ENCODE data around the gene KRTAP4-8.
"Not testable (repeated sequence)": the region's sequence is repeated elsewhere in the genome, so short reads cannot be mapped to it uniquely, and the experiment has no call there.

The KRTAP4-8 gene

DNA sequence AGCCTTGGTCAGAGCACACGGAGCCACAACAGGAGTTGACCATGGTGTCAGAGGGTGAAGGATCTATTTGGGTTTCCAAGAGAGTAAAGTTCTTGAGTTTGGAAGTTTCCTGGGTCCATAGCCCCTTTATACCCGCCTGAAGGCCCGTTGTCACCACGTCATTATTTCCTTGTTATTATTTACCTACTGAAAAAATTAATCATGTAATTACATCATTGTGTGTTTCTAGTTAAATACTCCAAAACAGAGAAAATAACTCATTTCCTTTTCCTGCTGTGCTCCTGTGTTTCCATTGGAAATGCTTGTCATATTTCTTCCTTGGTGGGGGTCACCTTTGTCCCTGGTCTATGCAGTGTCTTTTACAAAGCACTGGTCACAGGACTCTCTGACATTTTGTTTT, at the start of gene KRTAP4-8:
KRTAP4-8 (minus strand) TSS at position 101 of the 400 bp plus-strand sequence; CDS start at position 43, 58 bp downstream.
- DNase-seq (ENCODE audit: low read depth in 3 of 3): no peak

DNA sequence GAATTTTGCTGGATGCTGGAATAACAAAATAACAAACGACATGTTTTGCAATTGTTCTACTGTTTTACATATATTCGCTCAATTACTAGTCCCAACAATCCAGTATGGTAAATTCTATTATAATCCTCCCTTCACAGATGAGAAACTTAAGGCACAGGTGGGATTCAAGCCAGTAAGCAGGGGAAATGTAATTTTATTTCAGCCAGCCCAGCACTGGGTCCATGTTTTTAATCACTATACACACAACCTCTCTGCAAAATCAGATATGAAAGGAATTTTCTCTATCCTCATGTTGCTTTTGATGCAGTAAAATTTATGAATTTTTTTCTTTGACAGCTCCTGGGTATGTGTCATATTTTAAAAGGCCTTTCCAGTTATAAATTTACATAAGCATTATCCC, 47.3 kb upstream of the KRTAP4-8 start:
- no peak for DNase-seq (ENCODE audit: low read depth in 3 of 3)

DNA sequence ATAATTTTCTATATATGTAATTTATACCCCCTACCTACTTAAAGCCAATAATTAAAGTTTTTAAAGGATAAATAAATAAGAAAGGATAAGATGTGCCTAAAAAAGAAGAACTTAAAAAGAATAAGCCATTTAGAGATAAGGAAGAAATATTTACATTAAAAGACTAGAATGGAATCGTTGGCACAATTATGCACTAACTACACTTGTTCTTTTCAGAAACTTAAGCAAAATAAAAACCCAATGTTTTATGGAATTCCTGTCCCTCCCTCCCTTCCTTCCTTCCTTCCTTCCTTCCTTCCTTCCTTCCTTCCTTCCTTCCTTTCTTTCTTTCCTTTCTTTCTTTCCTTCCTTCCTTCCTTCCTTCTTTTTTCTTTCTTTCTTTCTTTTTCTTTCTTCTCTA, 46.9 kb upstream of the KRTAP4-8 start:
- no peak for DNase-seq (ENCODE audit: low read depth in 3 of 3)

DNA sequence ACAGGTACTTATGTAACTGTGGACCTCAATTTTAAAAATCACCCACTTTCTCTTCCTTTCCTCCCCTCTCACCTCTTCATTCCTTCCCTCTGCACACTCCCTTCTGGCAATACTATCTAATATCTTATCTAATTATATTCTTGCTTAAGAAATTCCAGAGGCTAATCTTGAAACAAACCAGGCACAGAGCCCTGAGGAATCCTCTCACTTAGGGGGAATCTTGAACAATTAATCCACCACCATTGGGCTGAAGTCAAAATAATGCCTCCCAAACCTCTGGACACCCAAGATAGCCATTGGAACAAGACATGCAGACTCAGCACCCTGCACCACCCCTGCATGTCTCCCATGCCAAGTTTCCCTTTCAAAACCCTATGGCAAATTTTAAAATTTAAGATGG, 43.4 kb upstream of the KRTAP4-8 start:
- no peak for DNase-seq (ENCODE audit: low read depth in 3 of 3)

DNA sequence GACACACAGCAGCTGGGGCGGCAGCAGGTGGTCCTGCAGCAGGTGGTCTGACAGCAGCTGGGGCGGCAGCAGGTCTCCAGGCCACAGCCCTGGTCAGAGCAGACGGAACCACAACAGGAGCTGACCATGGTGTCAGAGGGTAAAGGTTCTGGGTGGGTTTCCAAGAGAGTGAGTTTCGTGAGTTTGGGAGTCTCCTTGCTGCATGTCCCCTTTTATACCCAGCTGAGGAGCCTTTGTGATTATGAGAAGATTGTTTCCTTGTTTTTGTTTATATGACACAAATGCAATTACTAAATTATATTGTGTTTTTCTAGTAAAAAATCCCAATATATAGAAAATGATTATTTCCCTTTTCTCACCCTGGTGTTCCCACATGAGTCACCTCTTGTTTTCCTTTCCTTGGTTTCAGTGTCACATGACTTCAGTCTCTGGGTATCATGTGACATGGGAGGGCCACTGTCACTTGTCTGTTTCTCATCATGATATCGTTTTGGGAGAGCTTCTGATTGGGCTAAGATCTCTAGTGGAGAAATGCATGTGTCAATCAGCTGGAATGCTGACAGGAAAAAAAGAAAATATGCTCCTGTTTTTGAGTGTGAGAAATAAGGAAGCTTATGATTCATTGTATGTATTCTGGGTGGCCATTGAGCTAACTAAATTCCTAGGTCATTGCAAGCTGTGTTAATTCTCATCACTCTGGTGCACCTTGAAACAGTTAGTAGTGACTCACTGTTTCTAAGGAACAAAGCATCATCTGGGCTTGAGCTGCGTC, 42.6 kb upstream of the KRTAP4-8 start, which contains the start of gene KRTAP4-6:
KRTAP4-6 (minus strand) TSS at position 185 of the 772 bp plus-strand sequence; CDS start at position 128, 57 bp downstream.
- no peak for DNase-seq (ENCODE audit: low read depth in 3 of 3)

DNA sequence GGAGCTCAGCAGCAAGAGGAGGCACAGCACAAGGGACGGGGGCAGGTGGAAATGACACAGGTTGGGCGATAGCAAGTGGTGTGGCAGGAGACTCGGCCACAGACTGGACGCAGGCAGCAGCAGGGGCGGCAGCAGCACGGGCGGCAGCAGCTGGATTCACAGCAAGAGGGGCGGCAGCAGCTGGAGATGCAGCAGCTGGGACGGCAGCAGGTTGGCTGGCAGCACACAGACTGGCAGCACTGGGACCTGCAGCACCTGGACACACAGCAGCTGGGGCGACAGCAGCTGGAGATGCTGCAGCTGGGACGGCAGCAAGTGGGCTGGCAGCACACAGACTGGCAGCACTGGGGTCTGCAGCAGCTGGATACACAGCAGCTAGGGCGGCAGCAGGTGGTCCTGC, 41.9 kb upstream of the KRTAP4-8 start:
- DNase-seq (ENCODE audit: low read depth in 3 of 3): not testable (repeated sequence)

DNA sequence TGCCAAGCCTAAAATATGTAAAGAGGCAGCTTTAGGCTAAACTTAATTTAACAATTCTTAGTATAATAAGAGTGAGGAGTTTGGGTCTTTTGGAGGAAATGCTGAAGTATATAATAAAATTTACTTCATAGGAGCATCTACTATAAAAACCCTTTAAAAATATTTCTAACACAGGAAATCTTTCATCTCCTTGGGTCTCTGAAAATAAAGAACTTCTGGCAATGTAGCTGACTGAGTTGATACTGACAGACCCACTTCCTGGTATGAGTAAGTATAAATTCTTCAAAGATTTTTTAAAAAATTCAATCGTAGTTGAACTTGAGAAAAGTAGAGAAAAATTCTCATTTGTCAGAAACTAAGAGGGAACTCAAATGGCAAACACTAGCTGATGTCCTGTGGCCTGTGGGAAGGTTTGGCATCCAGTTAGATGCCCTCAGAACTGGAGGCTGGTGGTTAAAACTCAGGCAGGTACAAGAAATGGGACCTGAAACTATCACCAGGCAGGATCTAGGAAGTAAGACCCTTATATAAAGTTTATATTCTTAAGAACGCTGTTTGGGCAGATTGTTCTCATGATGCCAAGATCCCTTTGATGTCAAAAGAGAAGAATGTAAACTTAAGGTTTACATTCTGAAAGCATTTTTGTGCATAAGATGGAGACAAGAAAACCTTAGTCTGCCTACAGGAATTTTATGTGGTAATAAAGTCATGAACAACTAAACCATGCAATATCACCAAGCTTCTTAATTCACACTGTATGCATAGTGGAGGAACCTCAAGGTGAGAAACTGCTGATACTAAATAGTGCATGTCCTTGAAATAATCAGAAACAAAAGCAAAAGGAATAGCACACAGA, 36.2 kb upstream of the KRTAP4-8 start:
- DNase-seq (ENCODE audit: low read depth in 3 of 3): no peak

DNA sequence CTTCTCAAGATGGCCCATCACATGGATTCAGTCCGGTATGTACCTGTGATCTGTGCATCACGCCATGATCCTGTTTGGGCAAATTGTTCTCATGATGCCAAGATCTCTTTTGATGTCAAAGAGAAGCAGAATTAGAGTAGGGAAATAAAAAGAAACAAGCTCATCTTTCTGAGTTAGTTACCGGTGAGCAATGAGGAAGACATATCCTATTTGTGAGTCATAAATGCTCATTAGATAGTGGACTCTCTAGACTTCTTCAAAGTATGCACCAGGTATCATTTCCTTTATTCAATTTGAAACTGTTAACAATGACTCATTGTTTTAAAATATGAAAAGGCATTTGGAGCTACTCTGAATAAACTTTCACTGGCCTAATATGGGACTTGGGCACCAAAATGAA, 34.0 kb upstream of the KRTAP4-8 start:
- no peak for DNase-seq (ENCODE audit: low read depth in 3 of 3)

DNA sequence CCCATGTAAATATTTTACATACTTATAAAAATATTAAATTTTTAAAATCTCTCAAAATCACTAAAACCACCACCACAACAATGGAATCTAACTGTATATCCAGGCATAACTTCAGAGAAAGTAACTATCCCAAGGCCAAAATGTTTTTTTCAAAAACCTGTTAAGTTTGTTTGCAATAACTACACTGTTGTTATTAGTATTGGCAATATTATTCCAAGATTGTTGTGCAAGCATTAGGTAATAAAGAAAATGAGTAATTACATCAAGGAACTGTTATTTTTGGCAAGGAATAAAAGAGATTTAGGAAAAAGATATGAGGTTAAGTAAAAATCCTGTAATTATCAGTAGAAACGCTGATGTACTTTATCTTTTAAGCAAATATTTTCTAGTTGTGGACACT, 29.4 kb upstream of the KRTAP4-8 start:
- DNase-seq (ENCODE audit: low read depth in 3 of 3): no peak

DNA sequence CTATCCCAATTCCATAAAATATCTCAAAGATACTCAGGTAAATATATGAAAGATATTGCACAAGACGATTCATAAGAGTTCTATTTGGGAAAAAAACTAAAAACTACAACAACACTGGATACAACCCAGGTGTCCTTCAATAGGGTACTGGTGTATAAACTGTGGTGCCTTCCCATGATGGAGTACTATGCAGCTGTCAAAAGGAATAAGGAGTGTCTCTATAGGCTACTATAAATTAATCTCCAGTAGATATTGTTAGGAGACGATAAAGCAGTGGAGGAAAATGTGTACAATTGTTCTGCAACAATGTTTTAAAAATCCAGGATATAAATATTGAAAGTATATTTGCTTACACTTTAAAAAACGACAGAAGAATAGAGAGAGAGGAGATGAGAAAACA, 28.5 kb upstream of the KRTAP4-8 start:
- DNase-seq (ENCODE audit: low read depth in 3 of 3): no peak

DNA sequence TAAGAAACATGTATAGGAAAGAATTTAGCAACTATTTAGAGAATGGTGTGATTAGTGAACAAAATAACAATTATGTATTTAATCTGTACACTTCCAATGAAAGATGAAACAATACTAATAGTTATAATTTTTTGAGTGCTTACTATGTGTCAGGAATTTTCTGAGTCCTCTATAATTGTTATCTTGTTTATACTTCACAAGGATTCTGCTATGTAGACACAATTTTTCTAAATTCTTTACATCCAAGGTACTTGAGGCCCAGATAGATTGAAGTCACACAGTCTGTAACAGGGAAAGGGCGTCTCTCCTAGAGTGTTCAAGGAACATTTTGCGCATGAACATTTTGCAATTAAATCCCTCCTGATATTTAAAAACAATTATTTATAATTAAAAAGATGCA, 27.1 kb upstream of the KRTAP4-8 start:
- DNase-seq (ENCODE audit: low read depth in 3 of 3): no peak

DNA sequence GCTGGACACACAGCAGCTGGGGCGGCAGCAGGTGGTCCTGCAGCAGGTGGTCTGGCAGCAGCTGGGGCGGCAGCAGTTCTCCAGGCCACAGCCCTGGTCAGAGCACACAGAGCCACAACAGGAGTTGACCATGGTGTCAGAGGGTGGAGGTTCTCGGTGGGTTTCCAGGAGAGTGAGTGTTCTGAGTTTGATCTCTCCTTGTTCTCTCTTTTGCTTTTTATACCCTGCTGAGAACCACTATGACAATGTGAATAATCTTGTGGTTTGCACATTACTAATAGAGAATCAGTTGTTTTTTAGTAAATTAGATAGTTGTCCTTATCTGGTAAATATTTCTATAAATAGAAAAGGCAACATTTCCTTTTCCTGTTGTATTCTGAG, 26.0 kb upstream of the KRTAP4-8 start, which contains the start of gene KRTAP4-12:
KRTAP4-12 (minus strand) TSS at position 192 of the 381 bp plus-strand sequence; CDS start at position 132, 60 bp downstream.
- DNase-seq (ENCODE audit: low read depth in 3 of 3): not testable (repeated sequence)

DNA sequence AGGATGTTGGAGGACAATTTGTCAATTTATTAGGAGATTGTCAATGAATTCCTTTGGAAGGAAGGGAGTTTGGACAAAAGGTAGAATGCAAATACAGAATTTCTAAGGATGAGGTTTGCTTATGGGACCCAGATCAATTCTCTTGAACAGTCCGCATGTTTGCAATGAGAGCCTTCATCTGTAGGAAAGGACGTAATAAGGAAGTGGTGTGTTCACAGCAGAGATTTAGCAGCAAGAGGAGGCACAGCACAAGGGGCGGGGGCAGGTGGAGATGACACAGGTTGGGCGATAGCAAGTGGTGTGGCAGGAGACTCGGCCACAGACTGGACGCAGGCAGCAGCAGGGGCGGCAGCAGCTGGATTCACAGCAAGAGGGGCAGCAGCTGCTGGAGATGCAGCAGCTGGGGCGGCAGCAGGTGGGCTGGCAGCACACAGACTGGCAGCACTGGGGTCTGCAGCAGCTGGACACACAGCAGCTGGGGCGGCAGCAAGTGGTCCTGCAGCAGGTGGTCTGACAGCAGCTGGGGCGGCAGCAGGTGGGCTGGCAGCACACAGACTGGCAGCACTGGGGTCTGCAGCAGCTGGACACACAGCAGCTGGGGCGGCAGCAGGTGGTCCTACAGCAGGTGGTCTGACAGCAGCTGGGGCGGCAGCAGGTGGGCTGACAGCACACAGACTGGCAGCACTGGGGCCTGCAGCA, 25.5 kb upstream of the KRTAP4-8 start:
- not testable (repeated sequence) for DNase-seq (ENCODE audit: low read depth in 3 of 3)

DNA sequence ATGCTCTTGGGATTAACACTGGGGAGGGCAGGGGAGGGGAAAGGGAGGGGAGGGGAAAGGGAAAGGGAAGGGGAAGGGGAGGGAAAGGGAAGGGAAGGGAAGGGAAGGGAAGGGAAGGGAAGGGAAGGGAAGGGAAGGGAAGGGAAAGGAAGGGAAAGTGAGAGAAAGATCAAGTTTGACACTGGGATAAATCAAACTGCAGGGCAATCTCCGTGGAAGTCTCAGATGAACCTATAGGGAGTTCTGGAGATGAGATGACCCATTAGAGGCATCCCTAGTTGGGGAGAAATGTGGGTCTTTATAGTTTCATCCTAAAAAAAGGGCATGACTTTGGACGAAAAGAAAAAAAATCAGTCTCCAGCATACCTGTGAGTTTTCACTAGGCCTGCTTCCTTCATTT, 23.8 kb upstream of the KRTAP4-8 start:
- no peak for DNase-seq (ENCODE audit: low read depth in 3 of 3)

DNA sequence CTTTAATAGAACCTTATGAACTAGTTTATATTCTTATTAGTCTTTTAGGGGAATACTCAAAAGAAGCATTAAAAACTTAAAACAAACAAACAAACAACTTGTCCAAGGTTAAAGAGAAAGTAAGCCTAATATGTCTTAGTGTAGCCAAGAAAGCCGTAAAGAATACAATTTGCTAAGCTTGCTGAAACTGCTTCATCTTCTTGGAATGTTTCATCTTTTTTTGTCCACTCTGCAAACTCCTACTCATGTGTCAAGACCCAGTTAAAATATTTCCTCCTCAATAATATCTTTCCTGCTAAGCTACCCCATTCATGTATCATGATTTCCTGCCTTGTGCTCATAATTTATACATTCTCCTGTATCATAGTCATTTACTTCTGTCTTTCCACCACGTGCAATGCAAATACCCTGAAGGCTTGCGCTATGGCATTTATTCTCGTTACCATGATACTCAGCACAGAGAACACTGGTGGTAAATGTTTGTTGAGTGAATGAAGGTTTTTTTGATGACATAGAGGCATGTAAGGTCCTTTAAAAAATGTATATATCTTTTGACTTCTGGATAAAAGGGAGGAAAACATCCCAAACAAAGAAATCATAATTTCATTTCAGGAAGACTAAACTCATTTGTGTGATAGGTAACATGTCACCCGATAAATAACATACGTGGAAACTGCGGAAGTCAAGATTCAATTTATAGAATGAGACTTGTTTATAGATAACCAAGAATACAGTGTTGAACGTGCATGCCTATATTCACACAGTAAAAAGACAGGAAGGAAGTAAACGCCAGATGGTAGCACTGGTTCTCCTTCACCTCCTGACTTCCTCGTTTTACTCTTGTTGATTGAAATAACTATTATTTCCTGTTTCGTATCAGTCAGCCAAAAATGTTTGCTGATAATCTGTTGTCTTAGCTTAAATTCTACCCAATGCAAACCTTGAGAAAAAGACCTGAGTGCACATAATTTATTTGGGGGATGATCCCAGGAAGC, 22.1 kb upstream of the KRTAP4-8 start:
- DNase-seq (ENCODE audit: low read depth in 3 of 3): not testable (repeated sequence)

DNA sequence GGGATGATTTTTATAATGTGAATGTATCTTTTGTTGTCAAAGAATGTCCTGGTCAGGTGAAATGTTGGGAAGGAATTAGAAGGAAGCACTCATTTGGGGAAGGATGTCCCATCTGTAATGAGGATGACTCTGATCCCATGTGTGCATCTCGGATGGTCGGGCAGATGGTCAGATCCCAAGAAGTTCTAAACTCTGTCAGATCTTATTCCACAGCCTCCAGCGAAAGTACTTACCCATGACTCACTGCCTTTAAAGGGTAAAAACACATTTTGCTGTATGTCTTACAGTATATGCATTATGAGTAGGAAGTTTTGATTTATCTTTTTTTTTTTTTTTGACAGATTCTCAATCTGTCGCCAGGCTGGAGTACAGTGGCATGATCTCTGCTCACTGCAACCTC, 20.8 kb upstream of the KRTAP4-8 start:
- no peak for DNase-seq (ENCODE audit: low read depth in 3 of 3)

DNA sequence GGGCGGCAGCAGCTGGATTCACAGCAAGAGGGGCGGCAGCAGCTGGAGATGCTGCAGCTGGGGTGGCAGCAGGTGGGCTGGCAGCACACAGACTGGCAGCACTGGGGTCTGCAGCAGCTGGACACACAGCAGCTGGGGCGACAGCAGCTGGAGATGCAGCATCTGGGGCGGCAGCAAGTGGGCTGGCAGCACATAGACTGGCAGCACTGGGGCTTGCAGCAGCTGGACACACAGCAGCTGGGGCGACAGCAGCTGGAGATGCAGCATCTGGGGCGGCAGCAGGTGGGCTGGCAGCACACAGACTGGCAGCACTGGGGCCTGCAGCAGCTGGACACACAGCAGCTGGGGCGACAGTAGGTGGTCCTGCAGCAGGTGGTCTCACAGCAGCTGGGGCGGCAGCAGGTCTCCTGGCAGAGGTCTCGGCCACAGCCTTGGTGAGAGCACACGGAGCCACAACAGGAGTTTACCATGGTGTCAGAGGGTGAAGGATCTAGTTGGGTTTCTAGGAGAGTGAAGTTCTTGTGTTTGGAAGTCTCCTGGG, 20.0 kb upstream of the KRTAP4-8 start, which contains the start of gene KRTAP4-11:
KRTAP4-11 (minus strand) TSS at position 528 of the 541 bp plus-strand sequence; CDS start at position 470, 58 bp downstream.
- not testable (repeated sequence) for DNase-seq (ENCODE audit: low read depth in 3 of 3)

DNA sequence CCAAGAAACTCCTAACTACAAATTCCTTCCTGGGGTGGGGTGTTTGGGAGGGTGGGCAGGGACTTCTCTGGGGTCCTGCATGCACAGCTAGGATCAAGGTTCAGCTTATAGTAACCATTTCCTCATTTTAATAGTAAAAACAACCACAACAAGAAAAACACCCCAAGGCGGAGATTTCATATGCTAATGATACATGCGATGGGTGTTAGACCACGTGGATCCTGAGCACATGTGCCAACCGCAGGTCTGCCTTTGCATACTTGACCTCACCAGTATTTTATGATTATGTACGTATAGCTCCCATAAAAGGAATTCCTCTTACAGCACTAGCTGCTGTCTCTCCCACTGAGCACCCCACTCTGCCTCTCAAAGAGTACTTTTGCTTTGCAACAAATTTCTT, 18.4 kb upstream of the KRTAP4-8 start:
- no peak for DNase-seq (ENCODE audit: low read depth in 3 of 3)

DNA sequence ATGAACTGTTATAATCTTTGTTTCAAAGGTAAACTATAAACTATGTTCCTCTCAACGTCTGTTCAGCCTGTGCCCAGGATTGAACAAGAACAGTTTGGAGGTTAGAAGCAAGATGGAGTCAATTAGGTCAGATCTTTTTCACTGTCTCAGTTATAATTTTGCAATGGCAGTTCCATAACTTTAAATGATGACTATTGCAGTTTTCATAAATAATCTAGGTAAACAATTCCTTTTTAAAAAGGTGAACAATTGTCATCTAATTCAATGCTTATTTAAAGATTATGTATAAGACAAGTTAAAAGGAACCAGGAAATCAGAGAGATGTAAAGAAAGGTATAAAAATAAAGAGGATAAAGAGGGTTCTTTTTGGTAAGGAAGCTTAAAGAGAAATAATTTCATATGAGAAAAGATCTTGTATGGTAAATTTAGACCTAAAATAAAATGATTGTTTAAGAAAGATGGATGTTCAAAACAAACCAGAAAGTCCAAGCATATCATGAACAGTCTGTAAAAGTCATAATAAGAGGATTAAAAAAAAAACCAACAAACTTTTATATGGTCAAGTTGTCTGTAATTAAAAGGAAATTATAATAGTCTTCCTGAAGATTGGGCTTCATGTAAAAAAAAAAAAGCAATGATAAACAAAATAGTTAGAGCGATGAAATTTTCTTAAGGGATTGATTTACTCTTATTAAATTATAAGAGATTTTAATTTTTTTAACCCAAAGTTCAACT, 13.4 kb upstream of the KRTAP4-8 start:
- no peak for DNase-seq (ENCODE audit: low read depth in 3 of 3)
